Osteocyte (in vitro differentiated cells): ENCODE measurements around the gene STKLD1. TPM values are rescaled to one million over a fixed set of nuclear protein-coding genes. Genes with fewer than 3 reads are reported as not detected.

Experiments
- DNase-seq: peaks from one replicate; pipeline ENCODE4 v3.0.0; 2021; ENCODE audit warnings: mixed read lengths; ENCODE audit not compliant: unreplicated experiment; ENCODE audit errors: extremely low spot score
- H3K27ac Mint-ChIP-seq: one replicate; pipeline ENCODE4 v1.8.0; 2021; ENCODE audit warnings: mild to moderate bottlenecking, mixed read lengths; ENCODE audit not compliant: unreplicated experiment
- H3K27me3 Mint-ChIP-seq: one replicate; pipeline ENCODE4 v1.8.0; 2021; ENCODE audit warnings: mixed read lengths; ENCODE audit not compliant: unreplicated experiment
- H3K36me3 Mint-ChIP-seq: one replicate; pipeline ENCODE4 v1.8.0; 2021; ENCODE audit warnings: mixed read lengths; ENCODE audit not compliant: unreplicated experiment
- H3K4me1 Mint-ChIP-seq: one replicate; pipeline ENCODE4 v1.8.0; 2021; ENCODE audit warnings: mixed read lengths; ENCODE audit not compliant: unreplicated experiment
- H3K4me3 Mint-ChIP-seq: one replicate; pipeline ENCODE4 v1.8.0; 2021; ENCODE audit warnings: mild to moderate bottlenecking, moderate library complexity, mixed read lengths; ENCODE audit not compliant: unreplicated experiment
- H3K9me3 Mint-ChIP-seq: one replicate; pipeline ENCODE4 v1.8.0; 2021; ENCODE audit warnings: mixed read lengths; ENCODE audit not compliant: unreplicated experiment
- CTCF ChIP-seq: fragments of 200-600 bp; sonication (generic); IDR thresholded peaks from 2 replicates; pipeline ENCODE4 v1.5.0; 2021; ENCODE audit warnings: antibody characterized with exemption, mild to moderate bottlenecking, moderate library complexity
- total RNA-seq: library from RNA; stranded (reverse); gene quantifications from 2 replicates; pipeline ENCODE4 v1.2.1, GENCODE V29; 2021

Gene STKLD1
- total RNA-seq, 1 donor from 2014 or later = 5.1 TPM

- DNase-seq = no peak
- Mint-ChIP-seq H3K27ac (peak overlapping the region; percentile 95), H3K27me3 (no peaks in the 10 kb centered on the region), H3K9me3 (no peaks in the 10 kb centered on the region), H3K4me1 (peaks cover 30% of the 10 kb centered on the region), H3K36me3 (peaks cover 30% of the 10 kb centered on the region), H3K4me3 (peak overlapping the region; percentile 98)
- no peak for TF ChIP-seq CTCF
Observed at GRCh38 chr9:133346021-133346785, 30.0 kb upstream of the STKLD1 start.

GRCh38 chr9:133347515-133347984 is 28.6 kb upstream of the STKLD1 start:
- peak overlapping the region; percentile 98 for H3K4me3 Mint-ChIP-seq
- no peak for TF ChIP-seq CTCF
- no peaks in the 10 kb centered on the region for H3K27me3 Mint-ChIP-seq
- H3K9me3 Mint-ChIP-seq = no peaks in the 10 kb centered on the region
- peak overlapping the region; percentile 97 for H3K27ac Mint-ChIP-seq
- H3K4me1 Mint-ChIP-seq = peaks cover 30% of the 10 kb centered on the region
- no peak for DNase-seq
- peaks cover 41% of the 10 kb centered on the region for H3K36me3 Mint-ChIP-seq

GRCh38 chr9:133347985-133348717 is 28.0 kb upstream of the STKLD1 start, which contains the start of the genes MED22 and RPL7A:
TSS of gene MED22 (minus strand) at chr9:133348131. CDS start at chr9:133346662, 1,469 bp downstream.
TSS of gene RPL7A (plus strand) at chr9:133348218. CDS start at chr9:133348244, 26 bp downstream.
- peak within 1 kb of the TSS; percentile 98 for H3K4me3 Mint-ChIP-seq

GRCh38 chr9:133348718-133349573 is 27.2 kb upstream of the STKLD1 start:
- peak overlapping the region; percentile 98 for H3K4me3 Mint-ChIP-seq
- H3K36me3 Mint-ChIP-seq = peaks cover 43% of the 10 kb centered on the region
- TF ChIP-seq CTCF = no peak
- peak overlapping the region; percentile 97 for H3K27ac Mint-ChIP-seq
- no peak for DNase-seq
- H3K9me3 Mint-ChIP-seq = no peaks in the 10 kb centered on the region
- no peaks in the 10 kb centered on the region for H3K27me3 Mint-ChIP-seq
- H3K4me1 Mint-ChIP-seq = peaks cover 30% of the 10 kb centered on the region

More at GRCh38 chr9:133347985-133348717, 28.0 kb upstream of the STKLD1 start, which contains the start of the genes MED22 and RPL7A:
- Mint-ChIP-seq H3K27me3 (no peaks in the 10 kb centered on the region), H3K27ac (peak within 1 kb of the TSS; percentile 97), H3K9me3 (no peaks in the 10 kb centered on the region), H3K4me1 (peaks cover 30% of the 10 kb centered on the region), H3K36me3 (peaks cover 41% of the 10 kb centered on the region)
- DNase-seq = peak; percentile 96
- no peak for TF ChIP-seq CTCF
